ENCODE measurements around the gene TMEM169. TPM values are rescaled to one million over a fixed set of nuclear protein-coding genes. Genes with fewer than 3 reads are reported as not detected.

The TMEM169 gene
- total RNA-seq, 1 experiment from 2014 or later, result 0.17 TPM

GRCh38 chr2:216101109-216101508, 19.4 kb downstream of the TMEM169 start:
- DNase-seq (ENCODE audit: extremely low read depth, low read depth), result no peak

- DNase-seq (ENCODE audit: extremely low read depth, low read depth), result no peak
These were observed 21.5 kb downstream of the TMEM169 start for GRCh38 chr2:216103213-216103612.

GRCh38 chr2:216104691-216105090, 23.0 kb downstream of the TMEM169 start:
- no peak for DNase-seq (ENCODE audit: extremely low read depth, low read depth)

GRCh38 chr2:216107320-216107719, 25.6 kb downstream of the TMEM169 start:
- DNase-seq (ENCODE audit: extremely low read depth, low read depth), result no peak

DNA sequence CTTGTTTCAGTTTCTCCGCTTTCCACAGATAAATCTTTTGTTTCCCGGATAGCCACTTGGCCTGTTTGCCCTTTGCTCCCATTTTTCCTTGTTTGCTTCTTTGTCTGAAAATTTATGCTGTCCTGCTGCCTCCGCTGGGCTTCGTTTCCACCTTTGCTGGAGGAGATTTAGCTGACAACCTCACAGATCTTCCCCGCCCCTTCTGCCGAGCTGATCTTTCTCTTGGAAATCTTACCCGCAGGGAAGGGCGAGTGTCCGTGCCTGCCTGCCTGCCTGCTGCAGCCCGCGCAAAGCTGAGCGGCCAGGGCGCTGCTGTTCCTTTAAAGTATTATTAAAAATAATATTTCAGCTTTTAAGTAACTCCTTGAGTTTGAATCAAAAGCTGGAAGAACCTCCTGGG, 26.0 kb downstream of the TMEM169 start:
- DNase-seq (ENCODE audit: extremely low read depth, low read depth), result no peak

- DNase-seq (ENCODE audit: extremely low read depth, low read depth), result no peak
These were observed 26.7 kb downstream of the TMEM169 start for GRCh38 chr2:216108310-216108966.

DNA sequence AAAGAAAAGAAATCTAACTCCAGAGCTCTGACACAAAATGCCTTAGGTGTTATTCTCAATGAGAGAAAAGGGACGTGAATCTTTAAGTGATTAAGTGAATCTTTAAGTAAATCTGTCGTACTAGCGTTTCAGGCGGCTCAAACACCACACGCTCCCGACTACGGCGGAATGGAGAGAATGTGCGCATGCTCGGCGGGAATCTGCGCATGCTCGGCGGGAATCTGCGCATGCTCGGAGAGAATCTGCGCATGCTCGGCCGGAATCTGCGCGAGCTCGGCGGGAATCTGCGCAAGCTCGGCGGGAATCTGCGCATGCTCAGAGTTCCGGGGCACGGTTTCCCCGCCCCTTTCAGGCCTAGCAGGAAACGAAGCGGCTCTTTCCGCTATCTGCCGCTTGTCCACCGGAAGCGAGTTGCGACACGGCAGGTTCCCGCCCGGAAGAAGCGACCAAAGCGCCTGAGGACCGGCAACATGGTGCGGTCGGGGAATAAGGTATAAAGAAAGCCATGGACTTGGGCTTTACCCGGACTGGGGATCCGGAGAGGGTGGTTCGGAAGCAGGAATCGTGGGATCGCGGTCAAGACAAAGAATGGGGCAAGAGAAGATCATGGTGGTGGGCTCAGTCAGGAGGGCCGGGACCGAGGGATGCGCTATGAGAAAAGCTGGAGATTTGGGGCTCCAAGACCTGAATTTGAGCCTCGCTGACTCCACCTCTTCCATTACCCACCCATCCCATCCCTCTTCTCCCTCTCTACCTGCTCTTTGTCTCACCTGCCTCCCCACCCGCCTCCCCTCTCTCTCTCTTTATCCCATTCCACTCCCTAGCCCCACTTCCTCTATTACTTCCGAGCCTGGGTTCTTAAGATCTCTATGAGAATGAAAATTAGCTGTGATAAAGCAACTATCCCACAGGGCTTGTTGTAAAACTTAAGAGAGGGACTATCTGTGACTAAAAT, 27.5 kb downstream of the TMEM169 start, which contains the start of gene XRCC5:
Gene XRCC5, plus strand, starts transcription at position 382 of the 955 bp plus-strand sequence. Its CDS starts 89 bp downstream, at position 471.
- DNase-seq (ENCODE audit: extremely low read depth, low read depth), result peak; percentile 97

GRCh38 chr2:216109962-216110614, 28.4 kb downstream of the TMEM169 start:
- DNase-seq (ENCODE audit: extremely low read depth, low read depth), result no peak

GRCh38 chr2:216110620-216111019, 28.9 kb downstream of the TMEM169 start:
- no peak for DNase-seq (ENCODE audit: extremely low read depth, low read depth)

DNA sequence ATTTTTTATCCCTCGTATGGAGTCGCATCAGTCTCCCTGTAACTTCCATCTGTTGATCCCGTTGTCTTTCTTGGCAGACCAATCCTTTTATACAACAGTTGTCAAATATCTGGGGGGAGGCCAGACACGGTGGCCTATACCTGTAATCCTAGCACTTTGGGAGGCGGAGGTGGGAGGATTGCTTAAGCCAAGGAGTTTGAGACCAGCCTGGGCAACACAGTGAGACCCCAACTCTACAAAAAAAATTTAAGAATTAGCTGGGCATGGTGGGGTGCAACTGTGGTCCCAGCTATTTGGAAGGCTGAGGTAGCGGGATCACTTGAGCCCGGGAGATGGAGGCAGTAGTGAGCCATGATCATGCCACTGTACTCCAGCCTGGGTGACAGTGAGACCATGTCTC, 29.4 kb downstream of the TMEM169 start:
- no peak for DNase-seq (ENCODE audit: extremely low read depth, low read depth)

GRCh38 chr2:216112926-216113325, 31.2 kb downstream of the TMEM169 start:
- DNase-seq (ENCODE audit: extremely low read depth, low read depth), result no peak

DNA sequence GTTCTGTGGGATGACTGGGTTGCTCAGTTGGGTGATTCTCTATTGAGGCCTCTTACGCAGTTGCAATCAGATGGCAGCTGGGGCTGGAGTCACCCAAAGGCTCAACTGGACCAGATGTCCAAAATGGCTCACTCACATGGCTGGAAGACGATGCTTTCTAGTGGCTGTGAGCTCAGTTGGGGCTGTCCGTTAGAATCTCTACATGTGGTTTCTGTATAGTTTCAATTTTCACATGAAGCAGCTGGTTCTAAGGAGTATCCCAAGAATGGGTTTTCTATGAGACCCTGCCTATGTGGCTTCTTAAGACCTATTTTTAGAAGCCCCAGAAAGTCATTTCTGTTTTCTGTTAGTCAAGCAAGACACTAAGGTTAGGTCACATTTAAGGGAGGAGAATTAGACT, 31.9 kb downstream of the TMEM169 start:
- DNase-seq (ENCODE audit: extremely low read depth, low read depth), result no peak

- DNase-seq (ENCODE audit: extremely low read depth, low read depth), result no peak
These were observed 32.6 kb downstream of the TMEM169 start for GRCh38 chr2:216114382-216114713.

DNA sequence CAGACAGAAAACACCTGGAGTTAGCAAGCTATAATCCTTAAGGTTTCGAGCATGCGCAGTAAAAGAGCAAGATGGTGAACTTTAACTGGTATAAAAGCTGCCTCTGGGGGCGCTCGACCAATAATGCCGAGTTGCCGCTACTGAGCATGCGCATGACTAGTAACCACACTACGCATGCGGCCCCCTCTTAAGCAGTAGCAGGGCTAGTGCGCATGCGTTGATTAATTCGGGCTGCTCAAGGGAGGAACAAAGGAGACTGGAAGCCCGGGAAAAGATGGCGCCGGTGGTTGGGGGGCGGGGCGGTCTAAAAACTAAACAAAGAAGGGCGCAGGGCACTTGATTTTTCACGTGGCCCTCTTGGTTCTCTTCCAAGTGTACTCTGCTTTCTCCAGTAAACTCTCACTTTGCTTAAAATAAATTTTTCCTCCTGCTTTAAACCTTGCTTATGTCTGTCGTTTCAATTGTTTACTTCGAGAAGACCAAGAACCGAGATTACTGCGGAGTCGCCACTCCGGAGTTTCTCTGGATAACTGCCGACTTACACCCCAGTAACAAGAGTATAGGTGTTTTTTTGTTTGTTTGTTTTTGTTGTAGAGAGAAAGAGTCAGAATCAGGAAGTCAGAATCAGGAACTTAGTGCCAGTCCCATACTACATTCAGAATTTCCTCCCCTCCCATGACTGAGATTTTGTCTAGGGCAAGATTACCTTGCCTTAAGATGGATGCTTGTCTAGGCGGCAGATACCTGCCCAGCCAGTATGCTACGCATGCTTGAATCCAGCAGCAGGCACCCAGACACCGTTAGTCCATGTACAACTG, 33.2 kb downstream of the TMEM169 start:
- DNase-seq (ENCODE audit: extremely low read depth, low read depth), result peak; percentile 100

- no peak for DNase-seq (ENCODE audit: extremely low read depth, low read depth)
These were observed 34.7 kb downstream of the TMEM169 start for GRCh38 chr2:216116418-216116817.

- DNase-seq (ENCODE audit: extremely low read depth, low read depth), result no peak
These were observed 36.0 kb downstream of the TMEM169 start for GRCh38 chr2:216117561-216118340.

DNA sequence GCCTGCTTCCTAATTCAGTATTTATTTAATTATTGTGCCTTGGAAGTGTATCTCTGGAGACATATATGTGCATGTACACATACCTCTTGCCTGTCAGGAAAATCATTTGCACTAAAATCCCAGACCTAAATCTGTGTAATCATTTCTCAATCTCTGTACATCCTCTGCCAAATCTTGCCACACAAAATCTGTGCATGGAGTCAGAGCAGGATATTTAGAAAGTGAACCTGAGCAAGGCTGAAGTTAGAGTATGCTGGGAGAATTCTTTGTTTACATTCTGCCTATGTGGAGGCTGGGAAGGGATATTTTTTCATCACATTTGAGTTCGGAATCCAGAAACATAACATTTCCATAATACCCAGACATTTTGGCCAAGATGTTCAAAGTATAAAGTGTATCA, 36.8 kb downstream of the TMEM169 start:
- DNase-seq (ENCODE audit: extremely low read depth, low read depth), result no peak

- no peak for DNase-seq (ENCODE audit: extremely low read depth, low read depth)
These were observed 37.4 kb downstream of the TMEM169 start for GRCh38 chr2:216119146-216119545.

- no peak for DNase-seq (ENCODE audit: extremely low read depth, low read depth)
These were observed 38.3 kb downstream of the TMEM169 start for GRCh38 chr2:216119986-216120385.

DNA sequence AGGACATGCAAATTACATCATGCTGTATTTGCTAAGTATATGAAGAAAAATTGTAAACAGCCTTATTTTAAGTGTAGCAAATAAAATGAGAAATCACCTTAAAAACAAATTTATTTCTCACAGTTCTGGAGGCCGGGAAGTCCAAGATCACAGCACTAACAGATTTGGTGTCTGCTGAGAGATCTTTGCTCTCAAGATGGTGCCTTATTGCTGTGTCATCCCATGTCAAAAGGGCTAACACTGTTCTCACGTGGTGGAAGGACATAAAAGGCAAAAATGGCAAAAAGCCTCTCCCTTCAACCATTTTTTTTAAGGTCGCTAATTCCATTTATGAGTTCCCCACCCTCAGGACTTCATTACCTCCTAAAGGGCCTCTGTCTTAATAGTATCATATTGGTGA, 39.5 kb downstream of the TMEM169 start:
- no peak for DNase-seq (ENCODE audit: extremely low read depth, low read depth)
